ENCODE measurements around the gene GPX7.
"Not testable (repeated sequence)": the region's sequence is repeated elsewhere in the genome, so short reads cannot be mapped to it uniquely, and the experiment has no call there.

GPX7 gene

DNA sequence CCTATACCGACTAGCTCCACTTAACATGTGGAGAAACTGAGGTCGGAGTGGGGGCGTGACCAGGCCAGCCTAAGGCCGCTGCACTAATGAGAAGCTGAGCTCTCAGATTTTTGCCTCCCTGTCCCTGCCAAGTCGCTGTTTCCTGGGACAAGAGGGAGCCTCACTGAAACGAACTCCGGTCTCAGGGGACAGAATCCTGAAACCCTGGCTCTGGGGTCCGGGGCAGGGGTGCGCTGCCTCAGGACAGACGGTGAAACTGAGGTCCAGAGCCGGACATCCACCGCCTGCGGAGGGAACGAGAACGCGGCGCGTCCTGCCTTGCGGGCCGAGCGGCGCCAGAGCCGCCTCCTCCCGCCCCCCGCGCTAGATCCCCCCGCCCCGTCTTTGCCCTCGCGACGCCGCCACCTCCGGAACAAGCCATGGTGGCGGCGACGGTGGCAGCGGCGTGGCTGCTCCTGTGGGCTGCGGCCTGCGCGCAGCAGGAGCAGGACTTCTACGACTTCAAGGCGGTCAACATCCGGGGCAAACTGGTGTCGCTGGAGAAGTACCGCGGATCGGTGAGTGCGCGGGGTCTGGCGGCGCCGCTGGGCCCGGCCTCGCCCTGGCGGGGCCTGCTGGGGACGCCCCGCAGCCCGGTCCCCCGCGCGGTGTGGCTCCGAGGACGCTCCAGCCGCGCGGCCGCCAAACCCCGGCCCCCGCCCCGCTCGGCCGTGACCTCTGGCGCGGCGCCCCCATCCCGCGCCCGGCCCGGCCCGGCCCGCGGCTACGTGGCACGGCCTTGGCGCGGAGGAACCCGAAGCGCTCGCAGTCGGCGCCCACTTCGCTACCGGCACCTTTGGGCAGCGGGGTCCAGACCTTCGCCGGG, at the start of gene GPX7:
TSS of gene GPX7 (plus strand) at position 381 of the 865 bp plus-strand sequence. CDS start at position 420, 39 bp downstream.
- in situ Hi-C loops (cut with HindIII; ENCODE audit: low pct_ligation_motif_present, low pct_unique_long_range_greater_than_20kb, low sequenced_read_pairs): no loop called here
- DNase-seq: peak; percentile 5

DNA sequence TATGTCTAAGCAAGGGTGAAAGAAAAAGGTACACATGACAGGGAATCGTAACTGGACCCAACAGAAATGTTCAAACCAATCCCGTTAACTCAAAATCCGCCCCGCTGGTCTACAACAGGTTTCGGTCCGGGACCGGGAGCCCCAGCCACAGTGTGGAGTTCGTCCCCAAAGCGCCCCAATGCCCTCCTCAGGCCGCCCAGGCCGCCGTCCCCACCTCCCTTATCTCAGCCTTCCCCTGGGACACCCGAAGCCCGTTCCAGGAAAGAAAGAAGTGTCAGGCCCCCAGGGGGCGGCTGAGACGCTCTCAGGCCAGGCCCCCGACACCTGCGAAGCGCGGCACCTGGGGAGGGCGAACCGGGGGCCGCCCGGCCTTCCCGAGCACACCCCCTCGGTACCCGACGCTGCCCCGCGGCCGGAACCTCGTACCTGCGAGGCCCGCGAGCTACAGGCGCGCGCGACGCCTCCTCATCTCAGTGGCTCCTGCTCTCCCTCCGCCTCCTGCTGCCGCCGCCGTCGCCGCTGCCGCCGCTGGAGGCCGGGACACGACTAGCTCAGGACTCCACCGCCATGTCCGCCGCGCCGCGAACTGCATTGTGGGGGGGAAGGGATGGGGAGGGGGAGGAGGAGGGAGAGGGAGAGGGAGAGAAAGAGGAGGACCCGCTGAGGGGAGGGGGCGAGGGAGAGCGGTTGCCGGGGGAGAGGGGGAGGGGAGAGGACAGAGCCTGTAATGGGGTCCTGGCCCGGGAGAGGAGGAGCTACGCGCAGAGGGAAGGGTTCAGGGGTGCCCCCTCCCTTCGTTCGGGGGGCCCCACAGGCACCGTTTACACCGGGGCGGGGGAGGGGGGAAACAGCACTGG, 49.4 kb upstream of the GPX7 start, which contains the start of gene TUT4:
TSS of gene TUT4 (minus strand) at position 588 of the 857 bp plus-strand sequence. CDS start 26,812 bp downstream, outside the sequence.
- in situ Hi-C loops (cut with HindIII; ENCODE audit: low pct_ligation_motif_present, low pct_unique_long_range_greater_than_20kb, low sequenced_read_pairs): no loop called here
- DNase-seq: peak; percentile 76

DNA sequence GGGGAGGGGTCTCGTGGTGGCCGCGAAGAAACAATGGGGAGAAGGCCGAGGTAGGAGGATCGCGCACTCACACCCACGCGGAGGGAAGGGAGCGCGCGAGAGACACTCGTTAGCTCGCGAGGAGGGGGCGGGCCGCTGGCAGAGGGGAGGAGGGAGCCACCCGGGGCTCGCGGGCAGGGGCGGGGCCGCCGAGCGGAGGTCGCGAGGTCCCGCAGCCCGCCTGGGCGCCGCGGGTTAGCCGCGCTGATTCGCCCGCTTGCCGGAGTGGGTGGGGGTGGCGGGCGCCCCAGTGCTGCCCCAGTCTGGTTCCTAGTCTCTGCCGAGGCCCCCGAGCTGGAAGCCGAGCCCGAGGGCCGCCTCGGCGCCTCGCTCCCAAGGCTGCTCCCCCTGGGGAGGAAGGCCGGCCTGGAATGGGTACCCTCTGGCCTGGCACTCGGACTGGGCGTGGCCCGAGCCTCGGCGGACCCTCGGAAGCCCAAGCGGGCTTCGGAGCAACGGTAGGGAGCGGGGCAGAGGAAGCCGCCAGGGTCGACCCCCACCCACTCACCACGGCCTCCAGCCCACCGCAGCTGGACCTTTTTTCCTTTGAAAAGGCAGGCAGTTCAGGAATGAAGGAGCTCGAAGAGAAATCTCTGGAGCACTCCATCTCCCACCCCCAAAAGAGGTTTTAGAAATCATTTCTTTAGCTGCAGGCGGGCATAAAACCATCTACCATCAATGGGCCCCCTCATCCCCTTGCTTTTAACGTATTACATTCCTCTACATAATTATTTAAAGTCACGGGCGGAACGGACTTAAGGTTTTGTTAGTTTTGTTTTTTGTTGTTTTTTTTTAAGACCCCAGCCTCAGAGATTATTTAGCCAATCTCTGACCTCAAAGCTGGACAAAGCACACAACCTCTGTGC, 48.6 kb upstream of the GPX7 start:
- in situ Hi-C loops (cut with HindIII; ENCODE audit: low pct_ligation_motif_present, low pct_unique_long_range_greater_than_20kb, low sequenced_read_pairs): no loop called here
- DNase-seq: peak; percentile 85

GRCh38 chr1:52554267-52554640, 47.9 kb upstream of the GPX7 start:
- no peak for DNase-seq
- in situ Hi-C loops (cut with HindIII; ENCODE audit: low pct_ligation_motif_present, low pct_unique_long_range_greater_than_20kb, low sequenced_read_pairs): no loop called here

- in situ Hi-C loops (cut with HindIII; ENCODE audit: low pct_ligation_motif_present, low pct_unique_long_range_greater_than_20kb, low sequenced_read_pairs): no loop called here
- no peak for DNase-seq
Measured at GRCh38 chr1:52554756-52555155, 47.4 kb upstream of the GPX7 start.

DNA sequence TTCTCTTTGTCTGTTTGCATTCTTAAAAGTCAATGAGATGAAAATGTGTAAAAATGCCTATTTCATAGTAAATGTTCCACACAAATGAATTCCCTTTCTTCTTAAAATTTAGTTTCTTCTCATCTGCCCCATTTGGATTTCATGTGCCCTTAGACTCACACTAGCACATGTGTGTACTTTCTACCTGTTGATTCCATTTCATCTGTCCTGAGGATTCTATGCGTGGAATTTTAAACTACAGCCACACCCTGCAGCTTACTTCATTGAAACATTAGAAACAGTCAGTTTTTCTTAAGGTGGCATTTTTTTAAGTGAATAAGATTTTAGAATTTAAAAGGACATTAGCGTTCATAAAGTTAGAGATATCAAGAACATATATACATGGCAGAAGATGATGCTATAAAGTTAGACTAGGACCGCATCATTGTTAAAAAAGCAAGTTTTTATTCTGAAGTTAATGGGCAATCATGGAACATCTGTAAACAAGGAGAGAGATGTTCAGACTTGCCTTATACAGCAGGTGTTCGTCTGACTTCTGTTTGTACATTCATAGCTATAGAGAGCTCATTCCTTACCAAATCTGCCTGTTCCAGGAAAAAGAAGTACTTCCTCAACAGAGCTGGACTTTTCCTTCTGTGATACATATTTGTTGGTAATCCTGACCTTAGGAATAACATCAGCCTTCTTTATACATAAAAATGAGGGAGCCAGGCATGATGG, 45.4 kb upstream of the GPX7 start:
- no peak for DNase-seq
- in situ Hi-C loops (cut with HindIII; ENCODE audit: low pct_ligation_motif_present, low pct_unique_long_range_greater_than_20kb, low sequenced_read_pairs): no loop called here

- in situ Hi-C loops (cut with HindIII; ENCODE audit: low pct_ligation_motif_present, low pct_unique_long_range_greater_than_20kb, low sequenced_read_pairs): no loop called here
- no peak for DNase-seq
Measured at GRCh38 chr1:52558941-52559340, 43.2 kb upstream of the GPX7 start.

DNA sequence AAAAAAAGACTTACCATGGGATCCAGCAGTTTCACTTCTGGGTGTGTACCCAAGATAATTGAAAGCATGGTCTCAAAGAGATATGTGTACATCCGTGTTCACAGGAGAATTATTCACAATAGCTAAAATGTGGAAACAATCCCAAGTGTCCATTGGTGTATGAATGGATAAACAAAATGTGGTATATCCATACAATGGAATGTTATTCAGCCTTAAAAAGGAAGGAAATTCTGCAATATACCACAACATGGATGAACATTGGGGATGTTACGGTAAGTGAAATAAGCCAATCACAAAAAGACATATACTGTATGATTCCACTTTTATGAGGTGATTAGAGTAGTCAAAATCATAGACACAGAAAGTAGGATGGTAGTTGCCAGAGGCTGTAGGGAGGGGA, 42.3 kb upstream of the GPX7 start:
- in situ Hi-C loops (cut with HindIII; ENCODE audit: low pct_ligation_motif_present, low pct_unique_long_range_greater_than_20kb, low sequenced_read_pairs): no loop called here

DNA sequence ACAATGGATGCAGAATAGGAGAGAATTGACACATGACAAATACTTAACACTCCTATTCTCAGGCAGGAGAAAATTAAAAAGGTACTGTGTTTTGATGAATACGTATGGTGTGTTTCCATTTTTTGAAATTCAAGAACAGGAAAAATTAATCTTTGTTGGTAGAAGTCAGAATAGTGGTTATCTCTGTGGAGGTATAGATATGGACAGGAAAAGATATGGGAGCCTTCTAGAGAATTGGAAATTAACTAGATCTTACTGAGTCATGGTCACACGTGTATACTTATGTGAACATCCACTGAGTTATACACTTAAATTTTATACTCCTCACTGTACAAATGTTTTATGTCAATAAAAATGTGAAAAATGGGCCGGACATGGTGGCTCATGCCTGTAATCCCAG, 39.4 kb upstream of the GPX7 start:
- DNase-seq: no peak
- in situ Hi-C loops (cut with HindIII; ENCODE audit: low pct_ligation_motif_present, low pct_unique_long_range_greater_than_20kb, low sequenced_read_pairs): no loop called here

More for the DNA sequence above, 42.3 kb upstream of the GPX7 start:
- DNase-seq: no peak

DNA sequence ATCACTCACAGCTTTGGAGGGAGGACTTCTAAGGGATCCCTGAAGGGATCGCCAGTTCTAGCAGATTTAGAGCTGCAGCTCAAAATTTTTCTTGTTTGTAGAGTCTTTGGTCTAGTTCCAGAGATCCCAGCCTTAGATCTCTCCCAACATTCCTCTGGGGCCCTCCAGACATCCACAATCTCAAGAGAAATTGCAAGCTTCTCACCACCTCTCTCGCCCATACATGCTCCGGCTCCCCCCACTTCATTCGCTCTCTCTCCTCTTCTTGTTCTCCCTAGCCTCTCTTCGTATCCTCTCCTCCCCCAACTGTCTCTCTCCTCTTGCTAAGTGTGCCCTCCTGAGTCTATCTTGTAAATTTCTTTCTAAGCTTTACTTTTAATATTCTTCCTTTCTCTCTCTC, 34.2 kb upstream of the GPX7 start:
- in situ Hi-C loops (cut with HindIII; ENCODE audit: low pct_ligation_motif_present, low pct_unique_long_range_greater_than_20kb, low sequenced_read_pairs): no loop called here
- no peak for DNase-seq

- DNase-seq: no peak
- in situ Hi-C loops (cut with HindIII; ENCODE audit: low pct_ligation_motif_present, low pct_unique_long_range_greater_than_20kb, low sequenced_read_pairs): no loop called here
Measured at GRCh38 chr1:52569449-52570210, 32.5 kb upstream of the GPX7 start.

DNA sequence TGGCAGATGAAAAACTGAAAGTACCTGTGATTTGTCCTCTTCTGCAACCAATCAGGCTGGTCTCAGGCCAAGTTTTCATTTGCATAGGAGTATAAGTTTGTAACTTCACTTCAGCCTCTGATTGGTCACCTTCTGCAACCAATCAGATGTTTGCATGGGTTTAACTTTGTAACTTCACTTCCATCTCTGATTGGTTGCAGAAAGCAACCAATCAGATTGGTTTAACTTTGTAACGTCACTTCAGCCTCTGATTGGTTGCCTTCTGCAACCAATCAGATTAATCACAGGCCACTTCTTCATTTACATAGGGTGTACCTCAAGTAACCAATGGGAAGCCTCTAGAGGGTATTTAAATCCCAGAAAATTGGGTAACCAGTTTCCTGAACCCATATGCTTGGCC, 30.4 kb upstream of the GPX7 start:
- DNase-seq: peak; percentile 22
- in situ Hi-C loops (cut with HindIII; ENCODE audit: low pct_ligation_motif_present, low pct_unique_long_range_greater_than_20kb, low sequenced_read_pairs): no loop called here

- in situ Hi-C loops (cut with HindIII; ENCODE audit: low pct_ligation_motif_present, low pct_unique_long_range_greater_than_20kb, low sequenced_read_pairs): no loop called here
- DNase-seq: no peak
Measured at GRCh38 chr1:52572387-52572786, 29.8 kb upstream of the GPX7 start.

DNA sequence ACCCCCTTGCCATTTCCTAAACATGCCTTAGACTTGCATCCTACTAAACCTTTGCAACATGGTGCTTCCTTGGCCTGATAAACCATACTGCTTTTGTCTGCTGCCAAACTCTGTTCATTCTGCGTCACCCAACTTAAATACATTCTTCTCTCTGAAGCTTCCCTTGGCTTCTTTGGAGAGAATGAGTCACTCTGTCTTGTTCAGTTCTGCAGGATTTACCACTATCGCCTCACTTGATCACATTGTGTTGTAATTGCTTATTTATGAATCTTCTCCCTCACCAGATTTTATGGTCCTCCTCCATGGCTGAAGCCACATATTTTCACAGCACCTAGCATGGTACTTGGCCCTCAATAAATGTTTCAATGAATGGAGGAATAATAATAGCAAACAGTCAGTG, 27.6 kb upstream of the GPX7 start:
- in situ Hi-C loops (cut with HindIII; ENCODE audit: low pct_ligation_motif_present, low pct_unique_long_range_greater_than_20kb, low sequenced_read_pairs): no loop called here
- DNase-seq: peak; percentile 63

DNA sequence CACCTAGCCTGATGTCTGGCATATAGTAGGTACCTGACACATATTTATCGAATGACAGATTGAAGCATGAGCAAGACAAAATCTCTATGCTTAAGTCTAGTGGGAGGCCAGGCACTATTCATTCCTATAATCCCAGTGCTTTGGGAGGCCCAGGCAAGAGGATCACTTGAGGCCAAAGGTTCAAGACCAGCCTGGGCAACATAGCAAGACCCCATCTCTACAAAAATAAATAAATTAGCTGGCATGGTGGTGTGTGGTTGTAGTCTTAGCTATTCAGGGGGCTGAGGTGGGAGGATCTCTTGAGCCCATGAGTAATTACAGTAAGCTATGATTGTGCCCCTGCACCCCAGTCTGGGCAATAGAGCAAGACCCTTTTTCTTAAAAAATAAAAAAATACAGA, 26.1 kb upstream of the GPX7 start:
- DNase-seq: no peak
- in situ Hi-C loops (cut with HindIII; ENCODE audit: low pct_ligation_motif_present, low pct_unique_long_range_greater_than_20kb, low sequenced_read_pairs): no loop called here

DNA sequence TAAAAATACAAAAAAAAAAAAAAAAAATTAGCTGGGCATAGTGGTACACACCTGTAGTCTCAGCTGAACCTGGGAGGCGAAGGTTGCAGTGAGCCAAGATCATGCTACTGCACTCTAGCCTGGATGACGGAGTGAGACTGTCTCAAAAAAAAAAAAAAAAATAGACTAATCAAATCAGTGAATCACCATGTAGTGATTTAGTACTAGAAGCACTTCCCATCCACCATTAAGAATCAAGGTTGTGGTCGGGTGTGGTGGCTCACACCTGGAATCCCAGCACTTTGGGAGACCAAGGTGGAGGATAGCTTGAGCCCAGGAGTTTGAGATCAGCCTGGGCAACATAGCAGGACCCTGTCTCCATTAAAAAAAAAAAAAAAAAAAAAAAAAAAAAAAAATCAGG, 24.1 kb upstream of the GPX7 start:
- in situ Hi-C loops (cut with HindIII; ENCODE audit: low pct_ligation_motif_present, low pct_unique_long_range_greater_than_20kb, low sequenced_read_pairs); DNase-seq: not testable (repeated sequence)

GRCh38 chr1:52579415-52579814, 22.8 kb upstream of the GPX7 start:
- in situ Hi-C loops (cut with HindIII; ENCODE audit: low pct_ligation_motif_present, low pct_unique_long_range_greater_than_20kb, low sequenced_read_pairs): no loop called here
- DNase-seq: no peak

All from ACHN (cell line).